GM18517 (cell line): ENCODE results near the gene KLF1.

Experiments
- ATAC-seq: cut with Tn5 transposase; IDR thresholded peaks from one replicate; pipeline ENCODE4 v1.9.1; 2021; ENCODE audit warnings: mild to moderate bottlenecking, moderate library complexity; ENCODE audit not compliant: unreplicated experiment

The KLF1 gene

DNA sequence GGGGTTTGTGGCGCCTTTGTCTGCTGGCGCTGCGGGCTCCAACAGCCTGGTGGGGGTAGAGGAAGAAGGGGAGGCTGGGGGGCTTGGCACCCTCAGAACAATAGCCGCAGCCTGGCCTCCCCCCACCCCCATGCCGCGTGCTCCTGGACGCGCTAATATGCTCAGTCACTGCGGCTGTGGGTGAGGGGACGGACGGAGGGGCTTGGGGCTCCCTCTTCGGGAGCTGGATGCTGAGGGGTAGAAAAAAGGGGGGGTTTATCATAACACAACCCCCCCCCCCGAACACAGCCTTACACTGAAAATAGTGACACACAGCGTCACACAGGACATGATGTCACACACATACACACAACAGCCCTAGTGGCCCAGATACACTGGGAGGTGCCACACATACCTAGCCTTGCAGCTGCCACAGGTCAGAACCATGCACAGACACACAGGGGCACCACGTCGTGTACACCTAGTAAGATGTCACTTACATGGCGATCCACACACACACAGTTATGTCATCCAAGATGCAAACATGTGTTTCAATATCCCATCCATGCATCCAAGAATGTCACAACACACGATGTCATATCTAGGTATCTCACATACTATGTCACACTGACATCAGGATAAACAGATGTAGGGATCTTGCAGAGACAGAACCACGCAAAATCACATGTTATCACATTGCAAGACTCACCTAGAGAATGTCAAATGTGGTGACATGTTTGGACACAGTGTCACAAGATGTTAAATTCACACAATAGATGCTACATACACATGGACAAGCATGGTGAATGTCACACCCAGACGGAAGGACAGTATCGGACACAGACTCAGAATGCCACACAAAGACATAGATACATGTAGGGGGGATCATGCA lies 47.9 kb downstream of the KLF1 start:
- no peak for ATAC-seq

DNA sequence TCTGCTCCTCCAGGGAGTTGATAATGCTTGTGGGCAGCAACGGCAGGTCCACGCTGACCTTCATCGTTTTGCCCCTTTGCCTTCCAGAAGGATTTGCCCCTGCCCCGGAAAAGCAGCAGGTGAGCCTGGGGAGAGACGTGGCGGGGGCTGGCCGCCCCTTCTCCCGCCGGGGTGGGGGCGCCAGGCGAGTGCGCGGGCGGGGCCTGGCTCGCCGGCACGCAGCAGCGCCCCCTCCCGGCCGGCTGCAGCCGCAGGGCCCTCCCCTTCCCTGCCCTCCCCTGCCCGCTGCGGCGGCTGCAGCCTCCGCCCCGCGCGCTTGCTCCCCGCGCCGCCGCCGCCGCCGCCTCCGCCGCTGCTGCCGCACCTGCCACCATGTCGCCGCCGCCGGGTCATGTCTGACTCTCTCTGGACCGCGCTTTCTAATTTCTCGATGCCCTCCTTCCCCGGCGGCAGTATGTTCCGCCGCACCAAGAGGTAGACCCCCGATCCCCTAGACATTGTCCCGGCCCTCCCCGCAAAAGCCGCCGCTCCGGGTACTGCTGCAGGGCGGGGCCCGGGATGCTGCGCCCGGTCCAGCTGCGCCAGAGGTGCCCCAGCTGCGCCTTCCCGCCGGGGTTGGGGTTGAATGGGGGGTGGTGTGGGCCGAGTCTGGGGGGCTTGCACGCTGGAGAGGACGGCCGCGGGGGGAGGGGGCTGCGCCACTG lies 48.7 kb downstream of the KLF1 start, which contains the start of gene MAST1:
TSS of gene MAST1 (plus strand) at position 334 of the 704 bp plus-strand sequence. CDS start at position 392, 58 bp downstream.
- ATAC-seq: no peak

DNA sequence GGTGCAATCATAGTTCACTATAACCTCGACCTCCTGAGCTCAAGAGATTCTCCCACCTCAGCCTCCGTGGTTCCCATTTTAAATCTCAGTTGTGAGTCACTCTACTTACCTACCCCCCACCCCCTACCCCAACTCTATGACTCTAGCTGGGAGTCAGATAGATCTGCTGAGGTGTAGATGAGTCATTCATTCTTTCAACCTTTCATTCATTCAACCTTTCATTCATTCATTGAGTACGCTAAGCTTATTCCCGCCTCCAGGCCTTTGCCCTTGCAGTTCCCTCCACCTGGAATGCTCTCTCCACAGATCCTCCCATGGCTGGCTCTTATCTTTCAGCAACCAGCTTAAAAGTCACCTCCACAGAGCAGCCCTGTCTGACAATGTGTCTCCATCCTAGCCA lies 49.8 kb downstream of the KLF1 start:
- ATAC-seq: no peak

DNA sequence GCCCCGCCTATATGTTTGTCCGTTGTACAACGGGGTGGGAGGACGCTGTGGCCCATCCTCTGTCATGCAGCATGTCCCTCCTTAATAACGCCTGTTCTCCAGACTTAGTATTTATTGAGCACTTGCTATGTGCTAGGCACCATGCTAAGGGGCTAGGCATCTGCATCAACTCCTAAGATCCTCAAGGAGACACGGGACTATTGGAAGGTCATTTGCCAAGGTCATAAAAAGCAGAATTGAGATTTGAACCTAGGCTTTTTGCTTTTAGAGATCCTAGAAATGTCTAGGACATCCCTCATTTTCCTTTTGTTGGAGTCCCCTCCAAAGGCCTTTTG lies 50.5 kb downstream of the KLF1 start:
- no peak for ATAC-seq

DNA sequence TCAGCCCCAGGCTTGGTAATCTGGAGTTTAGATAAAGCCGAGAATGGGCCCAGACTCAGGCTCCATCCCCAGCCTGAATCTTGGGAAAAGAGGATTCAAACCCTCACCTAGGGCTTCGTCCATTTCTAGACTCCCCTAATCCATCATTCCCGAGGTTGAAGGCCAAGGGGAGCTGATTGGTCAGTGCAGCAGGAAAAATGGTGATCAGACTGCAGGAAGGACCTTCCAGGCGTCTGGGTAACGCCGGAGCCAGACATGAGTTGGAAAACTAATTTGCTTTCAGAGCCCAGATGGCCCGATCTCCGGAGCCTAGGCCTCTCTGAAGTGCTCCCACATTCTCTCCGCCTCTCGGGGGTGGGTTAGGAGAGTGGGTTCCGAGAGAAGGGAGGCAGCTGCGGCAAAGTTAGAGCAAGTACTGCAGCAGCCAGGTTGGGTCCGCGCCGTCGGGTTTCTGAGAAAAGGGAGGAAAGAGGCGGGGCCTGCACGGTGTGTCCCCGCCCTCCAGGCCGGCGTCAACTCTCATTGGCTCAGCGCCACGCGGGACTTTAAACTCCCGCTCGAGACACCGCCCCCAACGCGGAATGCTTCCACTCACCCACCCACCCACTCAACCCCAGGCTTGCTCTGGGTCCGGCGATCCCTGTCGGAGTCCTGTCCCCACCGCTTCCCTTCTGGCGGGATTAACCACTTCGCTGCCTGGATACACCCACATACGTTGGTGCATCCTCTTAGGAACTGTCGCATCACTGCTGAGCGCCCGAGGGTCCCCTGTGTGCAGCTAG lies 51.8 kb downstream of the KLF1 start:
- no peak for ATAC-seq

DNA sequence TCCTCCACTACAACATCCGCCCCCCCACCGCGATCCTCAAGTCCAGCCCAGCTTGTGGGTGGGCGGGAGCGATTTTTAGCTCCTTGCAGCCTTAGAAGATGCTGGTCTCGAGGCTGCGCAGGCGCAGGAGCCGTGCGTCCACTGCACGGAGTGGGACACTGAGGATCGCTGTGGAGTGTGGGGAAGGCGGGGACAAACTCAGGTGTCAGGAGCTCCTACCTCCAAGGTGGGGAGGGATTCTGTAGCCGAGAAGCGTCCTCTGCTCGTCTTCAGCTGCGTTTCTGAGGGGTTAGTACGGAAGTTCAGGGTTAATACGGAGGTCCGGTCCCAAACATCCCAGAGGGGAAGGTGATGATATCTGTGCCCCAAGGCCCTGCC lies 52.4 kb downstream of the KLF1 start, which contains the start of gene RTBDN:
TSS of gene RTBDN (minus strand) at position 14 of the 378 bp plus-strand sequence. CDS start 4,600 bp downstream, outside the sequence.
- no peak for ATAC-seq
